ENCODE measurements around the gene AFTPH.
"Not testable (repeated sequence)": the region's sequence is repeated elsewhere in the genome, so short reads cannot be mapped to it uniquely, and the experiment has no call there.

Gene AFTPH

DNA sequence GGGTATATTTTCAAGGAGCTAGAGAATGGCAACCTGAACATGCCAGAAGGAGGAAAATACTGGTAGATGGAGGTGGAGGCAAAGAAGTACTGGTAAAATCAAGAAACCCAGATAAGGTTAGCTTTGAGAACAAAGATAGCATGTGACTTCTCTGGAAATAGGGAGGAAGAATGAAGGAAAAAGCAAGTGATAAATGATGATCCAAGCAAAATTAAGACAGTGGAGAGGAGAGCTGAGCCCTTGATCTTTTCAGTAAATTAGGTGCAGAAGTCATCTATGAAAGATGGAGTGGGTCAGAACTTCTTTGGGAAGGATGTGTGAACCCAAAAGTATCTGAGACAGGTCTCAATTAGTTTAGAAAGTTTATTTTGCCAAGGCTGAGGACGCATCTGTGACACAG is 25.7 kb upstream of the AFTPH start:
- DNase-seq: no peak

GRCh38 chr2:64500549-64500948 is 23.6 kb upstream of the AFTPH start:
- no peak for DNase-seq

GRCh38 chr2:64501946-64502345 is 22.2 kb upstream of the AFTPH start:
- no peak for DNase-seq

DNA sequence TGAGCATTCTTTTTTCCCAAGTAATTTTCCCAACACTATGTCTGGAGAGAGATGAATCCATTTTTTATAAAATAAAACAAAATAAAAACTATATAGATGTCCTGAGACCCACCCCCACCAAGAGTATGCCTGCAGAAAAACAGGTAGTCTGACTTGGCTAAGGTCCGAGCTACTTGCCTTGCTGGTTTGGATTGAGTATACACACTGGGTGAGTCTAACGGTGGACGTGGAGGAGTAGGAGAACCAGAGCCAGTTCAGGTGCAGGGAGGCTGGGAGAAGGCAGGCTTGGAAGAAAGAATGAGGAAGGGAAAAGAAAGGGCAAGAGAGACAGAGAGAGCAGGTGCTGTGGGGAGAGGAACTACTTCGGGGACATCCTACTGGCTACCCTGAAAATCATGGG is 21.3 kb upstream of the AFTPH start:
- no peak for DNase-seq

DNA sequence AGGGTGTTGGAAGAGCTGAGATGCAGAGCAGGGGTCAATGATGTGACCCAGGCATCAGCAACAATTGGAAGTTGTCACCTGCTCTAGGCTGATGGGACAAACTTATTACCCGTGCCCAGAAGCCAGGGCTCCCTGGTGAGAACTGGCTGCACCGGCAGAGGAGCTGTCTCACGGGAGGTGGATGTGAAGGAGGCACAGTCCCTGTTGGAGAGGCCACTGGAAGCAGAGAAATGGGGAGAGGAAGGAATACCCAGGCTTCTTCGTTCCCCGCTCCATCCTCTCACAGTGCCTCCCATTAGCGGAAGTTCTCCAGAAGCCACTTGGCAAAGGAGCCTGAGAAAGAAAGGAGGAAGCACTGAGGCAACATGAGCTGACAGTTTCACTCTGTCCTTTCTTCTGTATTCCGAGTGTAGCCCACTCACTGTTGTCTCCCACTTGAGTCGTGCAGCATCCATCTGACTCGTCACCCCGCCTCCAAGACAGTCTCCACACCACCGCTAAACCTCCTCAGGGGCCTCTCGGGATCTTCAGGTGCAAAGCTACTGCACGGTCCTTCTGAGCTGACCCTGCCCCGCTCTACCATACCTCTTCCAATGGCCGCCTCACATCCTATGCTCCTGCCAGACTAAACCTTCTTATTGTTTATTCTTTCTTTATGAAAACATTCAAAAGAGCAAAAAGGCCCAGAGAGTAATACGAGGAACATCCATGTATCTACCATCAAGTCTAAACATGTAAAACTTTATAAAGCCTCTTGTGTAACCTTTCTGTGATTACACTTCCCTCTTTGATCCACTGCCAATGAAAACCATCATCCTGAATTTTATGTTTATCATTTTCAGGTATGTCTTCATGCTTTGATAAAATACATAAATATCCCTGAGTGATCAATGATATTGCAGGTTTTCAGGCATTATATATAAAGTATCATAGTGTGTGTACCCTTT is 19.1 kb upstream of the AFTPH start:
- DNase-seq: no peak

- DNase-seq: no peak
Measured at GRCh38 chr2:64506686-64507085, 17.4 kb upstream of the AFTPH start.

GRCh38 chr2:64514008-64514407 is 10.1 kb upstream of the AFTPH start:
- DNase-seq: no peak

- no peak for DNase-seq
Measured at GRCh38 chr2:64515086-64515485, 9.0 kb upstream of the AFTPH start.

- DNase-seq: no peak
Measured at GRCh38 chr2:64516651-64517510, 7.2 kb upstream of the AFTPH start.

DNA sequence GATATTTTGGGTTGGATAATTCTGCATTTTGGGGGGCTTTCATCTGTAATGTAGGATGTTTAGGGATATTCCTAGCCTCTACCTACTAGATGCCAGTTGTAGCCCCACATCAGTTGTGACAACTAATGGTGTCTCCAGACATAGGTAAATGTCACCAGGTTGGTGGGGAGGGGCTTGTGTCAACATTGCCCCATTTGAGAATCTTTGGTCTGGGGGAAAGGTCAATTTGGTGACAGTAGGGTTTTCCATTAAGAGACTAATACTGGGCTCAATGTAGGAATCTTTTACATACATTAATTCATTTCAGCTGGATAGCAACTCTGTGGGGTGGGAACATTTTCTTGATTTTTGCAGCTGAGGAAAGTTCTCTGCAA is 6.6 kb upstream of the AFTPH start:
- DNase-seq: no peak

DNA sequence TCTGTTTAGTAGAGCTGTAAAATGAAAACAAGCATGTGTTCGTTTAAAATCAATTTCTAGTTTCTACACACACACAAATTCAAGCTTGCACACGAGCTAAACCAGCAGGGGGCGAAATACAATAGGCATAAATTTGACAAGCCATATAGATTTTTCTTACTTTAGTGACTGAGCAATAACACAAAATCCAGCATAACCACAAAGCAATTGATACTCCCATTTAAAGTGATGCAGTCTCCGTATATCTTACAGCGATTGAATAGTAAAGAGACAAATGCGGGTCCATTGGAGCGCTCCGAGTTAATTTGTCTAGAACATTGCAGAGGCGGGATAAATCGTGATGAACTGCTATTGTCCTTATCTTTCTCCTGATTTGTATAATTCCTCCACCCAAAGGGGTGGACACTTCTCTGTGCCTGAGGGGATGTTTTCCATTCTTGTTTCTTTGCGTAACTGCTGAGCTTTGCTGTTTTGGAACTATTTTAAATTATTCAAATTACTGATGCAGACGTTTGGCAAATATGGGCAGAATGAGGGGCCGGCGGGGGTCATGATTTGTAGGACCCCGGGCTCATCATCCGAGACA is 1.2 kb upstream of the AFTPH start:
- peak; percentile 72 for DNase-seq

DNA sequence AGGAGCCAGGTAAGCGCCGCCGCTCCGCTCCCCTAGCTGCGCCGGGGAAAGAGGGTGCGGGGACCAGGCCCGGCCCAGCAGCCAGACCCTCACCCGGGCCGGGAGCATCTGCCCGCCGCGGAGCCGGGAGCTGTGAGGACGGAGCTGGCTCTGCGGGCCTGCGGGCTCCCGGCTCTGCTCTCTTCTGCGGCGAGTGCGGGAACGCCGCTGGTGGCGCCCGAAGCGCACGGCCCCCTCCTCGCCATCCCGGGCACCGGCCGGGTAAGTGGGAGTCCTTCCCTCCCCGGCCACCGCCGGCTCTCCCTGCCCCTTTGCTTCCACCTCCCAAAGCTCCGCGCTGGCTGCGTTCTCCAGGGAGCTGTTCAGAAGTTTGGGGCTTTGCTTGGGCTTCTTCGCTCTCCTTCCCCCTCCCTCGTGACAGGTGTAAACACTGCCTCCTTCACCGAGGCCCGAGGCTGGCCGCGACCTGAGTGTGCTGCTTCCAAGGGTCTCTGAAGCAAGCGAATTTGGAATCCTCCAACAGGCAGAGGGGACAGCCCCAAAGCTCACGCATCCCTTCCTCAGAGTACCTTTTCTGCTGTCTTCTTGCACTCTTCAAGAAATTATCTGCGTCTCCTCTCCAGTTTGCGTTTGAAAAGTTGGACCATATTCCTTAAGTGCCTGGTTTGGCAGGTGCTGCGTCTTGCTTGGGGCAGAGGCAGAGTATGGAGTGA is 632 bp downstream of the AFTPH start:
- DNase-seq: peak; percentile 43

DNA sequence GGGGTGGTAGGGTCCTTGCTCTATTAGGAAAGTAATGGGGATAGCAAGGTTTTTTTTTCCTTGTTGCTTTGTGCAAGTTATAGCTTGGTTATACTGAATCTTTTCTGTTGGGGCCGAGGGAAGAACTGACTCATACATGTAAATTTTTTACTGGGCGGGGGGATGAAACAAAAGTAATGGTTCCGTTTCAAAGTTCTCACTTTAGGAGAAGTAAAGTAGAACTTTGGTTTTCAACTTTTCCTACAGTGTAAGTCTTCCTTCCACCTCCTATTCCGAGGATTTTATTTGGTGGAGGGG is 1.1 kb downstream of the AFTPH start:
- DNase-seq: peak; percentile 44

GRCh38 chr2:64526034-64526433 is 1.9 kb downstream of the AFTPH start:
- DNase-seq: no peak

DNA sequence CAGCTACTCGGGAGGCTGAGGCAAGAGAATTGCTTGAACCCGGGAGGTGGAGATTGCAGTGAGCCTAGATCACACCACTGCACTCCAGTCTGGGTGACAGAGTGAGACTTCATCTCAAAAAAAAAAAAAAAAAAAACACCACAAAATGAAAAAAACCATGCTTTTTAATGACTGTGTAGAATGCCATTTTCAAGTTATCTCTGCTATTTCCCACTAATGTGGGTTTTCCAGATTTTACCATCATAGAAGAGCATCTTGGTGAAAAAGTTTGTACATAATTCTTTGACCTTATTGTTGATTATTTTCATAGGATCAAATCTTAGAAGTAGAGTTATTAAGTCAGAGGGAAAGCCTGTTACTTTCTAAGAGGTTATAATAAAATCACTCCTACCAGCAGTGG is 6.8 kb downstream of the AFTPH start:
- not testable (repeated sequence) for DNase-seq

DNA sequence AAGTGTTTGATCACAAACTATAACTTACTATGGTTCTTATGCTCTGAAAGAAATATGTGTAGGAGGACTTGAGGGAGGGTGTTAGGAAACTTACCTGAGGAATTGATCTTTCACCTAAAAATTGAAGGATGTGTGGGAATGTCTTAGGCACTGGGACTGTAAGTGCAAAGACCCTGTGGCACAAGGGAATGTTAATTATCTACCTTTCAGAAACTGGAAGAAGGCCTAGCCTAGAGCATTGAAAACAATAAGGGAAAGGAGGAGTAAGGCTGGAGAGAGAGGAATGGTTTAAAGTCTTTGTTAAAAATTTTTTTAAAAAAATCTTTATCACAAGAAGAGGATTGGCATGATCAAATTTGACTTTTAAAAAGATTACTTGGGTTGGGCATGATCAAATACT is 7.9 kb downstream of the AFTPH start:
- no peak for DNase-seq

GRCh38 chr2:64533882-64534281 is 9.8 kb downstream of the AFTPH start:
- DNase-seq: no peak

- no peak for DNase-seq
Measured at GRCh38 chr2:64534363-64534762, 10.2 kb downstream of the AFTPH start.

GRCh38 chr2:64535024-64535423 is 10.9 kb downstream of the AFTPH start:
- DNase-seq: no peak

DNA sequence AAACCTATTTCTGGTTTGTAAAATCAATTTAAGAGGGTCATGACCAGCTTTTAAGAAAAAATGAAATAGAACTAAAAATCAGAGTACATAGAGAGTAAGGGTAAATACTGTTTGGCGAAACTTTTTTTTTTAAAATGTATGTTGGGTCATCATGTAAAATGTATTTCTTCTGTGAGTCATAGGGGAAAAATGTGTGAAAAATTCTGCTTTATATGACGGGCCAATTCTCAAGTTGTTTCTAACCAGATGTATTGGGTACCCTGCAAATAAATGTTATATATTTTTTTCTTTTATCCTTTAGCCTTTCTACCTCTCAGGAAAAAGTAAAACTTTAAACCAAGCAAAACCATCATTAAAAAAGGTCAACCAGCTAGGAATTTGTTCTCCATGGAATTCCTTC is 13.9 kb downstream of the AFTPH start:
- no peak for DNase-seq

DNA sequence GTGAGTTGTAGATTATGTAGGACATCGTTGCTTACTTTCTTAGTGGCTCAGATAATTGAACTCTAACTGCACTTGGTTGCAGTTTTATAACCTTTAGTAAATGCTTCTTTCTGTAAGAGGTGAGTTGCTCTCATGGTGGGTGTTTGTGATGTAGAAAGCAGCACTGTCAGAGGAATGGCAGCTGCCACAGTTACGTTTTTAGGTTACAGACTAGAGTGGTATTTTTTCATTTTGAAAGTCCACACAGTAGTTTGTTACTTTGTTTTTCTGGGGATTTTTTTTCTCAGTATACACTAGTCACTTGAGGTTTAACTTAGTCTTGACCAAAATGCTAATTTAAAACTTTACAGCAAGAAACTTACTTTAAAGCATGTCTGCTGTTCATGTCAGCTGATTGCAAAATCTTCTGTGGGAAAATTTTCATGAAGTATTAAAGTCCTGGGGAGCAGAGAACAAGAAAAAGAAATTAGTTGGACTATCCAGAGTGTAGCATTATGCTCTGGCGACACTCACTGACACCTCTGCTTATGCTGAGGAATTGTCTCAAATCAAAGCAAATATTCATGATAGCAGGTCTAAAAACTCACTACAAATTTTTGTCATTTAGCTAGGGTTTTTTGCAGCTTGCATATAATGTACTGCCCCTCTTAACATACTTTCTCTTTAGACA is 14.8 kb downstream of the AFTPH start:
- no peak for DNase-seq

DNA sequence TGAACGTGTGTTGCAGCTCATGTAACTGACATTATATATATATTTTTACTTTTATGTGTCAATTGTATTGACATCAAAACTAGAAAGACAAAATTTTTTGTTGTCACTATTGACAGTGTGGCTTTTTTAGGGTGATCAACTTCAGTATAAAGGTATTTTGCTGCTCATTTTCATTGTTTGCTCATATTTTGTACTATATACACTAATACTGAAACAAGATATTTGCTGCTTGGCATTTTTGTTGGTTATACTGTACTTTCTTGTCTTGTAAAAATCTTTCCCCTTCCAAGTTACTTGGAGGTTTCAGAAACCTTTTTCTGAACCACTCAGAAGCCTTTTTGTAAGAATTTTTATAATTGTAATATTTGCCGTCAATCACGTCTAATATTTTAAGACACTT is 16.5 kb downstream of the AFTPH start:
- DNase-seq: no peak

GRCh38 chr2:64541547-64541946 is 17.4 kb downstream of the AFTPH start:
- DNase-seq: no peak
